Loucy (cell line): Measurements from ENCODE around the gene MSRB2.

ENCODE experiments used
- H2AFZ ChIP-seq: fragments of 200-600 bp; sonication (generic); 2 replicates; pipeline ENCODE4 v1.6.0; 2016; ENCODE audit warnings: antibody characterized with exemption, mild to moderate bottlenecking, low read length, moderate library complexity
- H3F3A ChIP-seq: fragments of 200-600 bp; 2 replicates; pipeline ENCODE4 v1.6.0; 2016; ENCODE audit warnings: antibody characterized with exemption, low read depth, mild to moderate bottlenecking
- H3K27me3 ChIP-seq: fragments of 200-600 bp; sonication (generic); 2 replicates; pipeline ENCODE4 v1.6.1; 2014; ENCODE audit warnings: low read length, mild to moderate bottlenecking; ENCODE audit not compliant: insufficient read depth, poor library complexity, severe bottlenecking
- H3K36me3 ChIP-seq: fragments of 200-600 bp; sonication (generic); 2 replicates; pipeline ENCODE4 v1.6.1; 2016; ENCODE audit warnings: low read length; ENCODE audit not compliant: insufficient read depth
- H3K4me1 ChIP-seq: fragments of 200-600 bp; sonication (generic); 2 replicates; pipeline ENCODE4 v1.5.1; 2014; ENCODE audit warnings: low read length, mild to moderate bottlenecking; ENCODE audit not compliant: insufficient read depth, poor library complexity, severe bottlenecking
- H3K4me2 ChIP-seq: fragments of 200-600 bp; sonication (generic); 2 replicates; pipeline ENCODE4 v1.6.0; 2014; ENCODE audit warnings: antibody characterized with exemption, low read length, low read depth, mild to moderate bottlenecking; ENCODE audit not compliant: poor library complexity, severe bottlenecking
- H3K4me3 ChIP-seq: fragments of 200-600 bp; sonication (generic); 2 replicates; pipeline ENCODE4 v1.5.1; 2014; ENCODE audit warnings: low read length, mild to moderate bottlenecking, mixed read lengths; ENCODE audit not compliant: poor library complexity, severe bottlenecking
- H3K79me2 ChIP-seq: fragments of 200-600 bp; sonication (generic); 2 replicates; pipeline ENCODE4 v1.6.1; 2014; ENCODE audit warnings: low read length; ENCODE audit not compliant: insufficient read depth
- H3K9ac ChIP-seq: fragments of 200-600 bp; sonication (generic); 2 replicates; pipeline ENCODE4 v1.6.0; 2014; ENCODE audit warnings: mild to moderate bottlenecking, low read depth, low read length, moderate library complexity; ENCODE audit not compliant: poor library complexity, severe bottlenecking
- H3K9me2 ChIP-seq: fragments of 200-600 bp; sonication (generic); replicated peaks from 2 replicates; pipeline ENCODE4 v1.6.1; 2016; ENCODE audit warnings: low read depth, low read length, mixed read lengths
- H3K9me3 ChIP-seq: fragments of 200-600 bp; sonication (generic); 2 replicates; pipeline ENCODE4 v1.6.1; 2014; ENCODE audit warnings: mild to moderate bottlenecking, antibody characterized with exemption, low read length, low read depth; ENCODE audit not compliant: insufficient read depth
- H4K20me1 ChIP-seq: fragments of 200-600 bp; sonication (generic); 2 replicates; pipeline ENCODE4 v1.6.0; 2014; ENCODE audit warnings: antibody characterized with exemption, low read length, mild to moderate bottlenecking; ENCODE audit not compliant: insufficient read depth, poor library complexity, severe bottlenecking
- CTCF ChIP-seq: fragments of 200-600 bp; sonication (generic); conservative IDR thresholded peaks from 2 replicates; pipeline ENCODE4 v1.5.1; 2014; ENCODE audit warnings: mild to moderate bottlenecking, antibody characterized with exemption, low read length
- EZH2phosphoT487 ChIP-seq: fragments of 200-600 bp; IDR thresholded peaks from 2 replicates; pipeline ENCODE4 v1.6.1; 2018; ENCODE audit warnings: antibody characterized with exemption, mild to moderate bottlenecking, moderate library complexity, borderline replicate concordance

MSRB2 gene

GRCh38 chr10:23151071-23151470 is 55.7 kb downstream of the MSRB2 start:
- H3K79me2 ChIP-seq, result no peaks in the 10 kb centered on the region
- H3K9ac ChIP-seq, result no peak overlapping the region
- H3K9me3 ChIP-seq, result no peaks in the 10 kb centered on the region
- H3K4me1 ChIP-seq, result peaks cover 3% of the 10 kb centered on the region
- H3K4me3 ChIP-seq, result no peak overlapping the region
- TF ChIP-seq EZH2phosphoT487, result no peak
- no peak for TF ChIP-seq CTCF
- no peak overlapping the region for H2AFZ ChIP-seq
- H3K36me3 ChIP-seq, result no peaks in the 10 kb centered on the region
- H3F3A ChIP-seq, result no peaks in the 10 kb centered on the region
- H4K20me1 ChIP-seq, result no peaks in the 10 kb centered on the region
- no peak overlapping the region for H3K4me2 ChIP-seq
- H3K27me3 ChIP-seq, result no peaks in the 10 kb centered on the region
- no peaks in the 10 kb centered on the region for H3K9me2 ChIP-seq

GRCh38 chr10:23155169-23155568 is 59.8 kb downstream of the MSRB2 start:
- Histone ChIP-seq H3K79me2 (no peaks in the 10 kb centered on the region), H3K4me3 (no peak overlapping the region), H3K9me2 (no peaks in the 10 kb centered on the region), H3K9me3 (no peaks in the 10 kb centered on the region), H3K4me2 (no peak overlapping the region), H3F3A (peaks cover 3% of the 10 kb centered on the region; the same call in 1 of the 2 replicates), H2AFZ (no peak overlapping the region), H4K20me1 (no peaks in the 10 kb centered on the region), H3K27me3 (no peaks in the 10 kb centered on the region), H3K9ac (no peak overlapping the region), H3K36me3 (no peaks in the 10 kb centered on the region), H3K4me1 (peaks cover 20% of the 10 kb centered on the region)
- no peak for TF ChIP-seq CTCF
- TF ChIP-seq EZH2phosphoT487, result no peak

GRCh38 chr10:23156447-23157150 is 61.2 kb downstream of the MSRB2 start:
- Histone ChIP-seq H3K9me3 (no peaks in the 10 kb centered on the region), H3K9ac (no peak overlapping the region), H3K4me2 (peak overlapping the region; percentile 46), H3K36me3 (no peaks in the 10 kb centered on the region), H4K20me1 (no peaks in the 10 kb centered on the region), H3K4me3 (peak overlapping the region; percentile 0), H3F3A (peaks cover 3% of the 10 kb centered on the region; the same call in 1 of the 2 replicates), H3K79me2 (no peaks in the 10 kb centered on the region), H3K27me3 (no peaks in the 10 kb centered on the region), H3K9me2 (no peaks in the 10 kb centered on the region), H3K4me1 (peaks cover 20% of the 10 kb centered on the region), H2AFZ (peak overlapping the region; percentile 63; the same call in 1 of the 2 replicates)
- TF ChIP-seq CTCF (no peak), EZH2phosphoT487 (no peak)
